ENCODE measurements around the gene AUTS2.

GRCh38 chr7:70267381-70268120 is 669.3 kb downstream of the AUTS2 start:
- TF ChIP-seq POLR2AphosphoS5 (IDR thresholded peaks at IDR 0.05; ENCODE audit: low read depth, low read length), result no peak
- no peak for TF ChIP-seq CTCF (IDR thresholded peaks at IDR 0.05)
- TF ChIP-seq REST (IDR thresholded peaks at IDR 0.05; ENCODE audit: insufficient read depth in 1 of 2, low read depth in 2 of 2, low read length in 1 of 2), result no peak
- no peak for TF ChIP-seq TCF7L2 (IDR thresholded peaks at IDR 0.05; ENCODE audit: low read depth, low read length)

Measured in Panc1 (cell line).